T-helper 2 cell (primary cell): ENCODE results near the gene CACNG1.
"Not testable (repeated sequence)": the region's sequence is repeated elsewhere in the genome, so short reads cannot be mapped to it uniquely, and the experiment has no call there.

Experiments
- DNase-seq, 5 experiments: peaks; one replicate each; pipeline versions ENCODE4 v3.0.0 to v3.0.0-alpha.2; 2012 to 2022

Gene CACNG1

DNA sequence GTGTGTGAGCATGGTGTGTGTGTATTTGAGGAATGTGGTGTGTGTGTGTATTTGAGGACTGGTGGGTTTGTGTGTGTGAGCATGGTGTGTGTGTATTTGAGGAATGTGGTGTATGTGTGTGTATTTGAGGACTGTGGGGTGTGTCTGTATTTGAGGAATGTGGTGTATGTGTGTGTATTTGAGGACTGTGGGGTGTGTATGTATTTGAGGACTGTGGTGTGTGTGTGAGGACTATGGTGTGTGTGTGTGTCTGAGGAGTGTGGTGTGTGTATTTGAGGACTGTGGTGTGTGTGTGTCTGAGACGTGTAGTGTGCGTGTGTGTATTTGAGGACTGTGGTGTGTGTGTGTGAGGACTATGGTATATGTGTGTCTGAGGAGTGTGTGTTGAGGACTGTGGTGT lies 18.0 kb upstream of the CACNG1 start:
- no peak for DNase-seq

DNA sequence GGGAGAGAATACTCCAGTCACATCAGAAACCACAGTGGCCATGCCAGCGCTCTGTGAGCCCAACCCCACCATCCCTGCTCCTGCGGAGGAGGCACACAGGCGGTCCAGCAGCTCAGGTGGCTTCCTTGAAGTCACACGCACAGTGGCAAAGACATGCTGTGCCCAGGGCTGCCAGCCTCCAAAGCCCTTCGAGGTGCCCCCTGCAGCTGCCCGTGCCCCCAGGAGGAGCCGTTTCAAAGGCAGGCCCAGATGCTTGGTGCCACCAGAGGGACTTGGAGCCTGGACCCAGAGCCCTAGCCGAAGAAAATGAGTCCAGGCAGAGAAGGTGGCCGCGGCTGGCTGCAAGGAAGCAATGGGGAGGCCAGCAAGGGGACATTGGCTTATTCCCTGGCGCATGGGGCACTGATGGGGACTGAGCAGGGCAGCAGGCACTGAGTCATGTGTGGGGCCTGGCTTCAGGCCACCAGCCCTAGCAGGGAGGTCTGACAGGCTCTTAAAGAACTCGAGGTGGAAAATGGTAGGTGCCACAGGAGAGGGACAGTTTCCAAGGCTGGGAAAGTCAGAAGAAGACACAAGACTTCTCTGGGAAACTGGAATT lies 17.2 kb upstream of the CACNG1 start:
- no peak for DNase-seq

DNA sequence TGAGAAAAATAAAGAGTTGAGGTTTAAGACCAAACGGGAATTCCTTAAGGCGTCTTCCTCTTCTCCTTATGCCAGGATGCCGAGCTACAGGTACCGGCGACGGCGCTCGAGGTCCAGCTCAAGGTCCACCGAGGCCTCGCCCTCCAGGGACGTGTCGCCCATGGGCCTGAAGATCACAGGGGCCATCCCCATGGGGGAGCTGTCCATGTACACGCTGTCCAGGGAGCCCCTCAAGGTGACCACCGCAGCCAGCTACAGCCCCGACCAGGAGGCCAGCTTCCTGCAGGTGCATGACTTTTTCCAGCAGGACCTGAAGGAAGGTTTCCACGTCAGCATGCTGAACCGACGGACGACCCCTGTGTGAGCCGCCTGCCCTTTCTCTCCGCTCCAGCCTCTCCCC lies 13.7 kb upstream of the CACNG1 start:
- DNase-seq, result no peak

DNA sequence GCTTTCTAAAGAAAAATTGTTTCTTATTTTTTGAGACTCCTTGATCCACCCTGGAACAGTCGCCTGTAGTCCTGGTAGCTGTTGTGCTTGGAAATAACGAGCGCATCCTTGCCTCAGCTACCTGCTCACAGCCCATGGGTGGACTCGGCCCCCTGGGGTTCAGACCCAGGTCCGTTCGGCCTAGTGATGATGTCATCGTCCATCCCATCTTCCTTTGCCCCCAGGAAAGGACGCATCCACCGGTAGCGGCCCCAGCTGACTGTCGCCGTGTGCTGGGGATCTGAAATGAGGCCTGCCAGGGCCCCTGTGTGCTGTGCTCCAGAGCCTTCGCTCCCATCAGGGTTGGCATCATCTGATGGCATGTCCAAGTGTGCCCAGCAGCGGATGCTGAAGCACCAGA lies 12.0 kb upstream of the CACNG1 start:
- DNase-seq, result no peak

DNA sequence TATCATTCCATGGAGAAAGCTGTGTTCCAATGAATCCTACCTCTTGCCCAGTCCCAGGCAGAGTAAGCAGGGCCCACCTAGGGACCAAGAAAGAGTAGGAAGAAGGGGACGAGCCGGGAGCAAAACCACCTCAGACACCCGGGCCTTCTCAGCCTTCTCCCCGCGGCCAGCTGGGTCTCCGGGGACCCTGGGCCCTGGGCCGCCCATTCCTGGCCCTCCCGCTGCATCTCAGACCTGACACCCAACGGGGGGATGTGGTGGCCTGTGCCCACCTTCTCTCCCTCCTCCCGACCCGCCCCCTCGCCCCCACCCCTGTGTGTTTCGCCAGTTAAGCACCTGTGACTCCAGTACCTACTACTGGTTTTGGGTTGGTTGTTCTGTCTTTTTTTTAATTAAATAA lies 11.4 kb upstream of the CACNG1 start:
- no peak for DNase-seq

DNA sequence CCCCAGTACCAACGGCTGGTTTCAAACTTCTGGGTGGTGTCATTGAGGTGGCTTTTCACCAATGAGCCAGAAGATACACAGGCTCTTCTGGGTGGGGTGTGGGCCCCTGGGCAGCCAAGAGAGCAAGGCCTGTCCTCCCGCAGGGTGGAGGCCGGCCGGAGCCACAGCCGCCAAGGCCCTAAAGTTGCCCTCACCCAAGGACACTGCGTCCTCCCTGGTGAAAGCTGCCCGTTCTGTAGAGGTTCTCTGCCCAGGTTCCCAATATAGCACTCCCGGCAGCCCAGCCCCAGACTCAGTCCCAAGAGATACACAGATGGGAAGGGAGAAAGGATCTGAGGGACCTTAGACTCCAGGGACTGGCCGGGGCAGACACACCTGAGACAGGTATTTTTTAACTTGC lies 10.7 kb upstream of the CACNG1 start:
- no peak for DNase-seq

DNA sequence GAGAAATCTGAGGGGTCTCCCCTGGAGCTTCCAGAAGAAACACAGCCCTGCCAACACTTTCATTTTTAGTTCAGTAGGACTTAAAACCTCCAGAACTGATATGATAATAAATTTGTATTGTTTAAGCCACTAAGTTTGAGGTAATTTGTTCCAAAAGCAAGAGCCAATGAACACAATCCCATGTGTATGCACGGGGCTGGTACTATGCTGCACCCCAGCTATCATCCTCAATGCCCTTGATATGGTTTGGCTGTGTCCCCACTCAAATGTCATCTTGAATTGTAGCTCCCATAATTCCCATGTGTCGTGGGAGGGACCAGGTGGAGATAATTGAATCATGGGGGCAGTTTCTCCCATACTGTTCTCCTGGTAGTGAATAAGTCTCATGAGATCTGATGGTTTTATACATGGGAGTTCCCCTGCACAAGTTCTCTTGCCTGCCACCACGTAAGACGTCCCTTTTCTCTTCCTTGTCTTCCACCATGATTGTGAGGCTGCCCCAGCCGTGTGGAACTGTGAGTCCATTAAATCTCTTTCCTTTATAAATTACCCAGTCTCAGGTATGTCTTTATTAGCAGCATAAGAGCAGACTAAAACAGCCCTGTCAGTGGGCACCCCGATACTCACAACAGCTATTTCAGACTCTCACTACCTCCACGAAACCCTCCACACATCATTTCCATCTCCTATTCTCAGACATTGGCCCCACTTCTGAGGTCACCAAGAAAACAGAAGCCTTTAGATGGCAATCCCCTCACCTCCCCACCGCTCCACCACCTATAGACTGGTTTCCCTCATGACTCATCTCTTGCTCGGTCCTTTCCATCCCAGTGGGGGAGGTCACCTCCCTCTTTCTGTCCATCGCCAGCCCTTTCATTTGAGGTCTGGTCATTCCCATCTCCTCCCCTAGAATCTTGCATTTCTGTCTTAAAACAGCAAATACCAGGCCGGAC lies 8.9 kb upstream of the CACNG1 start:
- DNase-seq, result no peak

DNA sequence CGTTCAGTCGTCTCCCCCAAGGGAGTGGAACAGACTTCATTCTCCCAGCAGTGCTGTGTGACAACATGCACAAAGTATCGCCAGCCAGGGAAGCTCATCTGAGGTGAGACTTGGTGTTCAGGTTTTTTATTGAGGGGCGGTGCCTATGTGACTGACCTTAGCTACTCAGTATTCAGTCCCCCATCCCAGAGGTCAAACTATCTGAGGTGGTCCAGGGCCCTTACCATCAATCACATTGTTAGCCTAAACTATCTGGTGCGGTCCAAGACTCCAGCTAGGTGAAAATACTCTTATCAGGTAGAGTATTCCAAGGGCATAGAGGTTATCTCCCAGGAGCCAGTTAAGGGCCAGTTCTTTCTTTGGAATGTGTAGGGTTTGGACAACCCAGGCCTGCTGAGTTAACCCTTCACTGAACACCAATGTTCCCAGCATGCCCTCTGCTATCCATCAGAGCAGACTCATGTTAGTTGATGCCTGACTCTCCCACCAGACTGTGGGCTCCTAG lies 5.4 kb upstream of the CACNG1 start:
- DNase-seq, result no peak

DNA sequence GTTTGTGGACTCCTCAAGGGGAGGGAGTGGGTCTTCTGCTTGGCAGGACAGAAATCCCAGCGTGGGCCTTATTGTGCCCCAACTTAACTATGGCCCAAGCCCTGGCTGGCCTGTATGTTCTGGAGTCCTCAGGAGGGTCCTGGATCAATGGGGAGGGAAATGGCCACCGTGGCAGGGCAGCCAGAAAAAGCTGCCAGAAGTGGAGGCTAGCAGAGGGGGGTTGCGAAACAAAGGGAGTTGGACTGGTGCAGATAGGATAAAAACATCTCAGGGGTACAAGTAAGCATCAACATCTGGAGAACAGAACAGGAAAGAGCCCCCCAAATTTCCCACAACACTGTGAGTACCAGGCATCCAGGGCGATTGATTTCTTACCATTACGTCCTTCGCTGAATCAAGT lies 3.7 kb upstream of the CACNG1 start:
- DNase-seq, result no peak

DNA sequence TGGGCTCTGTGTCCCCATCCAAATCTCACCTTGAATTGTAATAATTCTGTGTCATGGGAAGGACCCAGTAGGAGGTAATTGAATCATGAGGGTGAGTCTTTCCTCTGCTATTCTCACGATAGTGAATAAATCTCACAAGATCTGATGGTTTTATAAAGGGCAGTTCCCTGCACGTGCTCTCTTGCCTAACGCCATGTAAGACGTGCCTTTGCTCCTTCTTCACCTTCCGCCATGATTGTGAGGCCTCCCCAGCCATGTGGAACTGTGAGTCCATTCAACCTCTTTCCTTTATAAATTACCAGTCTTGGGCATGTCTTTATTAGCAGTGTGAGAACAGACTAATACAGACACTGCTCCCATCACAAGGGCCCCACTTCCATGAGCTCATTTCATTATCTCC lies 3.2 kb upstream of the CACNG1 start:
- DNase-seq, result not testable (repeated sequence)

DNA sequence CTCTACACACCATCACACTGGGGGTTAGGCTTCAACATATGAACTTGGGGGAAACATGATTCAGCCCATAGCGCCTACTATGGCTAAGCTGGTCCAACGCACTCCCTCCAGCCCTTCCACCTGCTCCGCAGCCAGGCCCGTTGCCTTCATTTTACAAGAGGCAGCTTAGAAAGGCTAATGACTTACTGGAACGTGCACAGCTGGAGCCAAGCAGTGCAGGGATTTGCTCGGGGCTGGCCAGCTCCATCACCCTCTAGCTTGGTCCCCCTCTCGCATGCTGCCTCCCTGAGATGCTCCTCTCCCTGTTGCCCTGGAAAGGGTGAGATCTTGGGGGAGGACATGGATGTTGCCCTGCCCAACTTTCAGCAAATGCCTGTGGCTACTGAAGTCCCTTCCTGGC lies 2.8 kb upstream of the CACNG1 start:
- DNase-seq, result no peak

DNA sequence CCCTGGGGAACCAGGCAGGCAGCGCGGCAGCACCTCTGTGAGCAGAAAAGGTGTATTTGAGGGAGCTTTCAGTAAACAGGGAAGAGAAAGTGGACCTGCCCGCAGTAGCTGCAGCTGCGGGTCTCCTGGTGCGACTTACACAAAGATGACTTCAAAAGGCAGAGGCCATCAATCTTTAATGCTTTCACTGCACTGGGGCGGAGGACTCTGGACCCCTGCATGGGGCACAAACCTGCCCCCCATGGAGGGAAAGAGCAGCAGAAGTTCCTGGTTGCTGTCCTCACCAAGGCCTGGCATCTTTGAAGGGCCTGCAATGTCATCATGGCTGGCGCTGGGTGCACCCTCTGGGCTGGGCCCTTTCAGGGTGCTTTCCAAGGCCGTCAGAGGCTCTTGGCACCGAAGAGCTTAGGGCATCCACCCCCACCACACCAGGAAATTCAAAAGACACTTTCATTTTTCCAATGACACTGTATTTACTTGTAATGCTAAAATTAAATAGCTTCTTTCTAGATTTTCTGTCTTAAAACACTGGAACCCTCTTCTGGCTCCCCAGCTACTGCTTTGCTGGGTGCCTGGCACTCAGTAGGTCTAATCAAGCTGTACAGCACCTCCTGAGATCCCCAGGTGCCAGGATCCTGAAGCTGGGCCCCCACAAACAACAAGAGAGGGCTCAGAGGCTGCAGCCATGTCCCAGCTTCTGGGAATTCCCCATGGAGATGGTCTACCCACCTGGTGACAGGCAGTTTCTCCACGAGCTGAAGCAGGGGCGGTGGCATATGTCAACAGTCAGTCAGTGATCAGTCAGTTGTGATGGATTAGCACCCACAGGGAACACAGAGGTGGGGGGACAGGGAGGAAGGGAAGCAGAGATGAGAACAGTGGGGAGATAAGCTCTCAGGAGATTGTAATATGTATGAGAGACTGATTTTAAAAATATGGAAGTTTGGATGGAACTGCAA lies 2.1 kb upstream of the CACNG1 start:
- DNase-seq, result no peak

DNA sequence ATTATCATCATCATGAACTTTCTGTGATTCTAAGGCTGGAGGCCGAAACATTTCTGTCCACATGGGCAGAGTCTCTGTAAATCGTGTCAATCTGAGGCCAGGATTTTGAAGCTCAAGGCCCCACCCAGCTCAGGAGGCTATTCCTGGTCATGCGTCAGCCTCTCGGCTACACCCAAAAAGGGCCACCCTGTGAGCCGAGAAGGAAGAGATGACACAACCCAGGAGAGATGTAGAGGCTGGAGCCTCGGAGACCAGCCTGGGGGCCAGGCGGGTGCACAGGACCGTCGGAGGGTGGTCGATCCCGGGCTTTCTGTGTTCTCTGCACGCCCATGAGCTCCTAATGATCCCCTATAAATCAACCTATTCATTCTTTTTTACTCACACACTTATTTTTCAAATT lies 1.1 kb upstream of the CACNG1 start:
- DNase-seq, result no peak

DNA sequence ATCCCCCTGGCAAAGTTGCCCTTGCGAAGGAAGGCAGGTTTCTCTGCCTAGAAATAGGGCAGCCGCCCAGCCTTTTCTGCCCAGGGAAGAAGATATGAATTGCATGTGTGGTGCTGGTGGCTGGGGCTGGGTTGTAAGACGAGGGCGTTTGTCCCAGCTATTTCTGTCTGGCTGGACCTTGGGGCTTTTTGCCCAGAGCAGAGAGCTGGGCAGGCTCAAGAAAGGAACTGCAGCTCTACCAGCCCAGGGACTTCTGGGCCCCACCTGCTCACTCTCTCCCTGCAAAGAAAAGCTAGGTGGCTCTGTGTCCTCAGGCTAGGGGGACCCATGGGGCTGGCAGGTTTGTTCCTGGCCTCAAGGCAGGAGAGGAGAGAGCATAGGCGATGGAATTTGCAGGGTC lies 586 bp downstream of the CACNG1 start:
- no peak for DNase-seq

DNA sequence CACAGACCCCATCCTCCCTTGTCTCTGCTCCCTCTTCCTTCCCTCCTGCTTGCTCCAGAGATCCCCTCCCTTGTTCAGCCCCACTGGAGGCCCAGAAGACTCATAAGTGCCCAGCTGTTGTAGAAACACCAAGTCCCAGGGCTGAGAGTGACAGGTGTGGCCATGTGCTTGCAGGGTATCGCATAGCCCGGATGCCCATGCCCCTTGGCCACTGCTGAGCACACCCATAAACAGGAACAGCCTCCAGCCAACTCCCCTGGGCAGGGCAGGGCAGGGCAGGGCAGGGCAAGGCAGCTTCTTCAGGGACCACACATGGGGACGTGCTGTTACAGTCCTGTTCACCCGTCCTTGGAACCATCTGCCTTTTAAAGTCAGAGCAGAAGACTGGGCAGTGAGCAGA lies 2.0 kb downstream of the CACNG1 start:
- no peak for DNase-seq

DNA sequence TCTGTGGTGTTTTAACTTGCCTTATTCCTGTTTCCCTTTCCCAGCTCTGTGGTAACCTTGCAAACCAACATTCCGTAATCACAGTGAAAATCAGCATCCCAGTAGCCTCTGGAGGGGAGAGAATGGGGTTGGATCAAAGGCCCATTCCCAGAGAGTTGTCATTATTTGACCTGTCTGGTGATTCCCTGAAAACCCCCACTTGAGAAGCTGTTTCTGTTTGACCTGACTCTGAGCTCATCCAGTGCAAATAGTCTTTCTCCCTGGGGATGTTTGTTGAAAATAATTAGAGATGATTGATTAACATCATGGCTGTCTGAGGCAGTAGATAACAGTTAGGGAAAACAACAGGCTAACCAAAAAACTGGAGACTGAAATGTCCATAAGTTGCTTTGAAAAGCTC lies 3.0 kb downstream of the CACNG1 start:
- DNase-seq, result no peak

DNA sequence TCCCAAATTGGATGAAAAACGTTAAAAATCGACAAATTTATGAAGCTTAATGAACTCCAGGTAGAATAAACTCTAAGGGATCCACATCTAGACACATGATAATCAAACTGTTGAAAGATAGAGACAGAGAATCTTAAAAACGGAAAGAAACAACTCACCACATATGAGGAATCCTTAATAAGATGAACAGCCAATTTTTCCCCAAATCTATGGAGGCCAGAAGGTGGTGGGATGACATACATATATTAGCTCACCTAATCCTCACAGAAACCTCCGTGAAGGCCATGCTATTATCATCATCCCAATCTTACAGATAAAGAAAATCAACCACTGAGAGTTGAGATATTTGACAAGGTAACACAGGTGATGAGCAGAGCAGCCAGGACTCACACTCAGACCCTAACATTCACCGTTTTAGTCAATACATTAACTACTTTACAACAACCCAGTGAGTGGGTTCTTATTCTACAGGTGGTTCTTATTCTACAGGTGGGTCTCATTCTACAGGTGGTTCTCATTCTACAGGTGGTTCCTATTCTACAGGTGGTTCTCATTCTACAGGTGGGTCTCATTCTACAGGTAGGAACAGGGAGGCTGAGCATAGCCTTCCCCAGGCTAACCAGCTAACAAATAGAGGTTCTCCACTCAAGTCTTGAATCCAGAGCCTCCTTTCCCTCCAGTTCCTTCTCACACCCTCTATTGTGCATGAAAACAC lies 4.8 kb downstream of the CACNG1 start:
- no peak for DNase-seq

DNA sequence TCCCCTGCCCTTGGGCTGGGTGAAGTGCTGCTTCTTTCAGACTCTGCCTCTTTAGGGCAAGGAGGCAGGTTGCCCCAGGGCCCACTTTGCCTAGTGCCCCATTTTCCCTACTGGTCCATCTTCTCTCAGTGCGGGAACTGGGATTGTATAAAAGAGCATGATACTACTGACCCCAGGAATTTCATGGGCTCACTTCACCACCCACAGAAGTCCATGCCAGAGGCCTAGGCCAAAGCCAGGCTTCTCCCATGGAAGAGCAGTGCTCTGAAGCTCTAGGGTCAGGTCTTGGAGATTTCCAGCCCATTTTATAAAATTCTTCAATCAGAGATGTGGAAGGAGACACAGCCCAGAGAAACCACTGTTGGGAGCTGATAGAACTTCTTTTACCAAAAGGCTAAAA lies 5.7 kb downstream of the CACNG1 start:
- DNase-seq, result no peak

DNA sequence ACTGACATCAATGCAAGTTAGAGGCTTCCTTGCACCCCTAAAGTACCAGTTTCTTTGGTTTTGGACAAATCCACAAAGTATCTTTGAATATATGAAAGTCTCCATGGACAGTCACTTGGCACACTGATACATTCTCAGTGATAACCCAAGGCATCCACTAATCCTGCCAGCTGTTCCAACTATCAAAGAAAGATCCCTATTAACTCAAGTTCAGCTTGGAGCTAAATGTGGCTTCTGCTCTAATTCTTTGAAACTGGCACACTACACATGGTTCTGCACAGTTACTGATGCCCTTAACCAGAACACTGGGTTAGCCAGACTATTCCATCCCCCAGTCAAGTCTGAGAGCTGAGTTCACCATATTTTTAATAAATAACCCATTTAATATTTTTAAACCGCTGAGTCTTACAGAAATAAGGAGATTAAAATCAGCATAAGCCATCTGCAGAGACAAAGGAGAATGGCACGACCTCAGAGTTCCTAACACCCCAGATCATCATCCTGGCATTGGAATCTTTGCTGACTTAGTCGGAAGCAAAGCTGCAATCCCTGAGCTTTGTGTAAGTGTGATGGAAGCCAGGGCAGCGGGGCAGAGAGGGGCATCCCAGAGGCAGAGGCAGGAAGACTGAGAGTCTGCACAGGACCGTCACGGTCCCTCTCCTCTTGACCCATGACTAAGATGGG lies 6.3 kb downstream of the CACNG1 start:
- DNase-seq, result no peak

DNA sequence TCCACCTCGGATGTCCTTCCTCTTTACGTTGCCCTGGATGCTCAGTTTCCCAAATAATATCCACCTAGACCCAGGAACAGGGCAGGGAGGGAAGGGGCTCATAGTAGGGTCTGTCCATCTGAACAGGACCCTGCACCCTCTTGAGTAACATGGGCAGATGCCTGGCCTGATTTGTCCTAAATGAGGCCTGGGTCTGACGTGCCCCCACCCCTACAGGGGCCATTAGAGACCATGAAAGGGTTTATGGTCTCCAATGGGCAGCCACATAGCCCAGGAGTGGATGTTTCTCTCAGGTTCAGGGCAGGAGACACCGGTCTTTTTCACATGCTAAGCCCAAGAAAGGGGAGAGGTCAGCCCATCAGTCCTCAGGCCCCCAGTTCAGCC lies 6.8 kb downstream of the CACNG1 start:
- DNase-seq, result no peak

DNA sequence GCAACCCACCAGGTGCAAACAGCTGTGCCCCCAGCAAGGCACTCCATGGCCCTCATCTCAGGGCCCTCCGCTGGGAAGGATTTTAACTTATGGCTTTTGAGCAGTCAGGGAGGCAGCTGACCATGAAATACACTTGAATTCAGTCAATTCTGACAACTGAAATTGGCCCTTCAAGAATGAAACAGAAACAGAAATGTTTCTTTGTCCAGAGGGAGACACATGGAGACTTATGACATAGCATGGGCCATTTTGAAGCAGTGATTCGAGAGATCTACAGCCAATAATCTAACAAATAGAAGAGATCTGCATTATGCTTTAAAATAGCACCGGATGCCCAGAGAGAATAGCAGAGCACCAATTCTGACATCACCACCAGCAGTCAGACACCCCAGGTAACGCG lies 7.5 kb downstream of the CACNG1 start:
- DNase-seq, result no peak
